ENCODE results near the gene IGF2BP2.
"Not testable (repeated sequence)": the region's sequence is repeated elsewhere in the genome, so short reads cannot be mapped to it uniquely, and the experiment has no call there.

Gene IGF2BP2

DNA sequence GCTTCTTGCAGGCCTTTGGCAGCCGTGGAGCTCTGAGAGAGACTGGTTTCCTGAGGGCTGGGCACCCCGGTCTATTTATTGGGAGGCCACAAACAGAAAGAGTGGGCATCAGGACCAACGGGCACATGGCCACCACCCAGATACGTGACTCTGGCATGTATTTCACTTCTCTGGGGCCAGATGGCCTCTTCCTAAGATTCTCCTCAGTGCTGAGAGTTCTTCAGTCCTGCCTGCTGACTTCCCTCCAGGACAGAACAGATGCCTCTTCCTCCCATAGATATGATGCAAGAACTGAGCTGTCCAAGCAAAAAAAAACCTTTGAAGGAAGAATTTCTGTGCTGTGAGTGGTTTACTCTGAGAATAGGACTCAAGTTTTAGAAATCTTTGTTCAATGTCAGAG lies 107.7 kb downstream of the IGF2BP2 start:
- DNase-seq = no peak
- intact Hi-C loops (cut with DNase I) = no loop called here

DNA sequence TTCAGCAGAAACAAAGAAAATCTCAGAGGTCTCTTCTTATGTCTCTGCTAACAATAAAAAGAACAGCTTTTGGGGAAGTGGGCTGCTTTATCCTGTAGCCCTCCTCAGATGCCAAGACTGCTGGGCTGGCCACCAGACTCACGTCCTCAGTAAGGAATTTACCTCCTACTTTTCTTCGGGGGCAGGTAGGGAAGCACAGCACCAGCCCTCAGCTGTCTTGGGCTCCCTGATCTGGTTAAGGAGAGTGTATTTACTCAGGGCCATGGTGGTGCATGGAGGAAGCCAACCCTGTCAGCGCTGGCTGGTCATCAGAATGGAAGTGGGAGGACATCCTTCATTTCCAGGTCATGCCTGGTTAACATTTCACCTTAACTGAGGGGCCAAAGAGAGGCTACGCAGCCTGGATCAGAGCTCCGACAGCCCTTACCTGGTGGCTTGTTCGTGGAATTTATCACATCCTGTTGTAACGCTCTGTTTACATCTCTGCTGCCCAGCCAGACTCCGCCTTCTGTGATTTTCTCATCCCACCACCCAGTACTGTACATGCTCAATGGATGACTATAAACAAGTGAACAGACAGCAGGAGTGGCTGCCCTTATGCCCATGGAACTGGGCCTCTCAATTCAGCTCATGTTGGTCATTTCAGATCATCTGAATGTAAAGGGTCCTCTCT lies 108.3 kb downstream of the IGF2BP2 start:
- no peak for DNase-seq
- intact Hi-C loops (cut with DNase I) = no loop called here

DNA sequence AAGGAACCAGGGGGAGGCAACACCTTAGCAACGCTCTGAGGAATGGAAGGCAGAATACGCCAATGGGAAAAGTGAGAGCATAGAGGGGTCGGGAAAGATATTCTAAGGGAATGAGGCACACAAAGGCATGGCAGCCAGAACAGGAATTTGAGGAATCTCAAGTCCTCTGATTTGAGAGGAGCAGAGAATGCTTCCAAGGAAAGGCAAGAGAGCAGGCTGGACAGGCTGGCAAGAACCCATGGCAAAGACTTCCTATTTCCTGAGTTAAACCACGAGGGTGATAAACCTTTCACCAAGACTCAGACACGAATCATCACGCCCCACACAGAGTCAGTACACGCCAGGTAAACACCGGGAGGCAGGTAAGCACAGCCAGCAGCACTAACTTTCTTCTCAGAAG lies 109.8 kb downstream of the IGF2BP2 start:
- intact Hi-C loops (cut with DNase I) = no loop called here
- no peak for DNase-seq

DNA sequence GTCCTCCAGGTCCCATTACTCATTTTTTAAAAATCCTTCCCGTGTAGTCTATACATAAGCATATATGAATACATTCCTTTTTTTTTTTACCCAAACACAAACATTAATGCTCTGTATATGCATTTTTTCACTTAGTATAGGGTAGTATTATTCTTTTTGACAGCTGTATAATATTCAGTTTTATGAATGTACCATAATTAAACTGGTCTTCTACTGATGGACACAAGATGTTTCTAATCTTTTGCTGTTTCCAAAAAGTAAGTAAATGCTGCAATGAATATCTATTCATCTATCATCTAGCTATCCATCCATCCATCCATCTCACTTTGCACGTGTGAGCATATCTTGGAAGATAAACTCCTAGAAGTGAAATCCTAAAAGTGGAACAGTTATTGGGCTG lies 110.8 kb downstream of the IGF2BP2 start:
- intact Hi-C loops (cut with DNase I) = no loop called here
- DNase-seq = no peak

DNA sequence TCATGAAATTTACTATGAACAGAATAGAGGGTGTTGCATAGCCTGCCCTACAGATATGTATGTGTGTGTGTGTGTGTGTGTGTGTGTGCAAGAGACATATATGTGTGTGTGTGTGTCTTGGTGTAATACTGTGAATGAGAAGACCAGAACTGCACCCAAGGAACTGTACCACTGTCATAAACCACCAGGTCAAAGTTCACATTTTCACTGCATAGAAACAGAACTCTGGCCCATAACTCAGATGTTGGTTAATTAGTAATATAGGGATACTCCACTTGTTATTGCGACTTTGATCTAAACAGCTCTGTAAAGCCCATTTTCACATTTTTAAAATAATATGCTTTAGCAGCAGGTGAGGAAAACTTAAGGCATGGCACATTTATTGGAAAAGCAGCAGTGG lies 111.8 kb downstream of the IGF2BP2 start:
- intact Hi-C loops (cut with DNase I) = no loop called here
- DNase-seq = no peak

DNA sequence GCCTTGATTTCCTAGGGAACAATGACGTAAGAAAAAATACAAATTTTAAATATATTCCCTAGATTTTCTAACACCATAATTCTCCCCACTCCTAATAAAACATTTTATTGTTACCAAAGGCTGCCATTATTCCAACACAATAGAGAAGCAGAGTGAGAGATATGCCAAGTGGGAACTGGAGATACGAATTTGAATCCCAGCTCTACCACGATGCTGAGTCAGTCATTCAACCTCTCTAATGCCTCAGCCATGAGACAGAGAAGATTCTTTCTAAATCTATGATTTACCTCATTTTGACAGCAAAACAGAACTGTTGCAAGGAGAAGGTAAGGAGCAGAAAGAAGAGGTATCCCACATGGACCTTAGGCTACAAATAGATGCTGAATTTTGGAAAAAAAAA lies 112.5 kb downstream of the IGF2BP2 start:
- DNase-seq = no peak
- intact Hi-C loops (cut with DNase I) = no loop called here

DNA sequence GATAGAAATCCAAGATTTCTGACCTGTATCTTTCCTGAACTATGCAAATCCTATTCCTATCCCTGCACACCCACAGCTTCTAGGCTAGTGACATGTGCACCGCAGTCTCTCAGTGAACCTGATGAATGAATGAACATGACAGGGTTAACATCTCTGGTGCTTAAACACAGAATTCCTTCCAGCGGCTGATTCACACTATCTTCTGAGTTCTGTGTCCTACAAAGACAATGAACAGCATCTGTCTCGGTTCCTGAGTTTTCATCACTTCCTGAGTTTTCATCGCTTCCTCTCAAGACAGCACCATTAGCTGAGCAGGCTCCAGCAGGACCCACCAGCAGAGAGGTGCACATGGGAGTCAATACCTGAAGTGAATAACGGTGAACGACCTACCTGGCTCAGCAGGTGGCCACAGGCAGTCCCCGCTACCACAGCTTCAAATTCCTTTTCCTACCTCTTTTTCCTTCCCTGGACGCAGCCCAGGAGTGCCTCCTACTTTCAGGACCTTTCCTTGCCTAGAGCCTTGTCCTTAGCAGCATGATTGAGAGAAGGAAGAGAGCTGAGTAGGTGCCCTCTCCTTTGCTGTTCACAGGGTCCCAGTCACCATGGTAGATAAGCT lies 113.5 kb downstream of the IGF2BP2 start:
- intact Hi-C loops (cut with DNase I) = no loop called here
- DNase-seq = no peak

DNA sequence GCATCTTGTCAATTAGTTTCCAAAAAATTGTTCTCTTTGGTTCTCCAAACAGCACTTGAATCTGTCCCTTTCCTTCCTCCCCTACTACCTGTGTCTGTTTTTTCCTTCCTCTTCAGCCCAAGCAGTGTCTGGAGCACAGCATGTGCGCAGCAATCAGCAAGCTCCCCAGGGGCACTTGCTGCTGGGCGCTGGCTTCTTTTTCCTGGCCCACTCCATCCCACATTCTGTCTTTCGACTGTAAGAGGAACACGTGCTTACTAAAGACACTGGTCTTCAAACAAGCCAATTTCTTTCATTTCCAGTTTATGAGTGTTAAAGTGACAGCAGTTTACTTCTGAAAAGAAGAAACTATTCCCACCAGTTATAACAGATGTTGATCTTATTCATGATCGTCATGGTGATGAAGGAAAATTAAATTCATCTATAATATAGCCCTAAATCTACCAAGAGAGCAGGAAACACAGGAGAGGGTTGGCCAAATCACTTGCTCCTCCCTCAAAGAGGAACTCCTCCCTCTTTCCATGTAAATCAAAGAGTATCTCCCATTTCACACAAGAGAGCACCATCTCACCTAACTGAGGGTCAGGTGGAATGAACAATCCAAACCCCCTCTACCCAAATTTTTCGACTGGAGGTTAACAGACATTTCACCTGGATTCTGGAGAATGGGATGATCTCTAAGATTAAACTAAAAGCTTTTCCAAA lies 115.4 kb downstream of the IGF2BP2 start:
- intact Hi-C loops (cut with DNase I) = no loop called here
- DNase-seq = no peak

DNA sequence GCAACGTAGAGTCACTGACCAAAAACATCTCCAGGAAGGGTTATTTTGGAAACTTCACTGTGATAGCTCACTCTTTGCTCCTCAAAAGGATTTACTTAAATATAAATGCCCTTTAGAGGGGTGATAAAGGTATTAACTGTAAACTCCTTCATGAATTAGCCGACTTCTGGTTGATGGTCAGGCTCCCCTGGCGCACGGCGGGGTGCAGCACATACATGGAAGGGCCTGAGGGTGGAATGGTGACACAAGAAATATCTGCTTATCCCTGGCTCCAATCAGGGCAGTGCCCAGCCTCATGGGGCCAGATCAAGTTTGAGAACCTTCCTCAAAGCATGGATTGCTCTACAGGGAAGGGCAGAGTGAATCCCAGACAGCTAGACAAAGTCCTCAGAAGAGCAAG lies 116.5 kb downstream of the IGF2BP2 start:
- intact Hi-C loops (cut with DNase I) = no loop called here
- DNase-seq = no peak

DNA sequence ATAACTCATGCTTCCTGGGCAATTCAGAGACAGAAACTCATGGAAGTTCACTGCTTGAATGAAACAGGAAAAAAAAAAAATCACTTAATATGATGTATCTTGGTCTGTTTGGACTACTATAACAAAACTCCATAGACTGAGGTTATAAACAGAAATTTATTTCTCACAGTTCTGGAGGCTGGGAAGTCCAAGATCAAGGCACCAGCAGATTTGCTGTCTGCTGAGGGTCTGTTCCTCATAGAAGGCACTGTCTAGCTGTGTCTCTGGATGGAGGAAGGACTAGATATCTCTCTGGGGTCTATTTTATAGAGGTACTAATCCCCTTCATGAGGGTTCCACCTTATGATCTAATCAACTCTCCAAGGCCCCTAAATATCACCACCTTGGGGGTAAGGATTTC lies 119.3 kb downstream of the IGF2BP2 start:
- DNase-seq = no peak
- intact Hi-C loops (cut with DNase I) = no loop called here

DNA sequence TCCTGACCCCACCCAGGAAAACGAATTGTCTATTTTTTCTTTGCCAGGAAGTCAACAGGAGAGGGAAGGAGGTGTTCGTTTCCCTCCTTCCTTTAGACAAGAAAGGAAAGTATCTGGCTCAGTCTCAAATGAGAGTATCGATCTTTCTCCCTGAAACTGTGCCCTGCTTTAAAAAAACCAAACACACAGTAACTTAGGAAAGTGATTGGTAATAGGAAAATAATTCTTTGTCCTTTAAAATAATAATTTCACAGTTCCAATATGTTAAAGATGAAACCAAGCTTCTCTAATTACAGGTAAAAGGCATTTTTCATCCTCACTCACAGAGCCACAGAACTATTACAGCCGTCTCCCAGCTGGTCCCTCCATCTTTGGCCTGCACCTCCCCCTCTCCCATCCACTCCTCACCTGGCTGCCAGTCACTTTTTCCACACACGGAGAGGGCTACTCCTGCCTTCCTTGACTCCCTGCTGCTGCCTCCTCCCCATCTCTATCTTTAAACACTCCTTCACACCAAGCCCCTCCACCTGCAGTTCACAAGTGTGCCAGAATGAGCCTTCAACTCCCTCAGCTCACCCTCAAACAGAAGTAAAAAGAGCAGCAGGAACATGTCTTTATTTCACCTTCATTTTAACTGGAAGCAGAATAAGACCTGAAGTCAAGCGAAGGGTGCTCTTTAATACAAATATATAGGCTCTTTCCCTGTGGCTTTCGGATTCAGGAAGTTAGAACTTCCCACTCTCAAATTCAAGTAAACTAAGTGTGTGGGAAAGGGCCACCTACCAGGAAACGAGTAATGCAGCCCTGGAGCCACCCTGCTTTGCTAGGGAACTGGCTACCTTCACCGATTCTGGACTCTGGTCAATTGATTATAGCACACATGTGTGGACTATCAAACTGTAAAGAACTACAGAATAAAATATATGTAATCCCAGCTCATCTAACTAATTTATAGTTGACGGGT lies 122.3 kb downstream of the IGF2BP2 start:
- DNase-seq = no peak

DNA sequence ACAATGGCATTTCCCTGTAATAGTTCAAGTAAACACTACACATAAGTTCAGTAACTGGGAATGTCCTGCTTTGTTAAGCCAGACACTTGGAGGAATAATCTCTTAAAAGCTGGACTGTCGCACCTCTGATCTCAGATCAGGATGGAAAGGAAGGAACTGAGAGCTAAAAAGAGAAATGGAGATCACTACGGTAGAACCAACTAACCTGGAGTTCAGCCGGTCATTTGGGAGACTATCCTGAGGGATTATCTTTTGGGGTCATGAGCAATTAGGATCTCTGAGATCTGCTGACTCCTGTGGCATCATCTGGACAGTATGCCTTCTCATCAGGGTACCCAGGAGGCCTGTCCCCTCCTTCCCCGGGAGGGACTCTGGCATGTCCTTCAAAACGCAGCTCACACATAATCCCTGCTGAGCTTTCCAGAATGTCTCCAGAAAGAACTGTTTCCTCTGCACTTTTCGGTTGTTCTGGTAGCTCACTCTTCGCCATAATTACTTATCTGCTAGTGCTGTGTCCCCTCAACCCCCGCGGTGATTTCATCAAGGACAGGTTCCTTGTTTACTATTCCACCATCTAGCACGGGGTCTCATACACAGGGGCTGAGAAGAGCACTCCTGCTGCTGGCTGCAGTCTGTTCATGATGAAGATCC lies 123.1 kb downstream of the IGF2BP2 start:
- DNase-seq = no peak
- intact Hi-C loops (cut with DNase I) = no loop called here

More for the DNA sequence above, 122.3 kb downstream of the IGF2BP2 start:
- intact Hi-C loops (cut with DNase I) = no loop called here

DNA sequence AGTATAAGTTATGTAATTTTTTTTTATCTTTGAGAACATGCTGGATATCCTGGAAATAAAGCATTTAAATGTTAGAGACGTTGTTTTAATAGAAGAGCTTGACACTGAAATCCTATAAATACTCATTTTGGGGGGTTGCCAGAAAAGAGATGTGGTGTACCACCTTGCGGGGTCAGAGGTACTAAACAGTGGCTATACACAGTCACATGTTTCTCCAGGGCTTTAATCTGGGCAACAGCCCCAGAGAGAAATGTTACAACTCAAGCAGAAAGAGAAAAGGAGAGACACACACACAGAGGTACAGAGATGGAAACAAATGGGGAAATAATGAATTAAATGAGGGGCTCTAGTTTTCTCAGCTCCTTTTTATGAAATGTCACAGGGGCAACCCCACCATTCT lies 124.9 kb downstream of the IGF2BP2 start:
- intact Hi-C loops (cut with DNase I) = no loop called here
- no peak for DNase-seq

DNA sequence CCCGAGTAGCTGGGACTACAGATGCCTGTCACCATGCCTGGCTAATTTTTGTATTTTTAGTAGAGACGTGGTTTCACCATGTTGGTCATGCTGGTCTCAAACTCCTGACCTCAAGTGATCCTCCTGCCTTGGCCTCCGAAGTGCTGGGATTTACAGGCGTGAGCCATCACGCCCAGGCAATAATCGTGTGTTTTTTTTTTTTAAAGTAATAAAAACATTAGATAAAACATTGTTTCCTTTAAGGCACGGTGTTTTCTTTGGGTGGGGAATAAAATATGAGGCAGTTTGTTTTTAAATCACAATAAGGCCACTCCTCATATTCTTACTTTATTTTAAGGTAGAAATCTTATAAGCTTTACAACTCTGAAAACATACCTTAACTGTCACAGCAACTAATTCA lies 127.6 kb downstream of the IGF2BP2 start:
- intact Hi-C loops (cut with DNase I) = not testable (repeated sequence)

DNA sequence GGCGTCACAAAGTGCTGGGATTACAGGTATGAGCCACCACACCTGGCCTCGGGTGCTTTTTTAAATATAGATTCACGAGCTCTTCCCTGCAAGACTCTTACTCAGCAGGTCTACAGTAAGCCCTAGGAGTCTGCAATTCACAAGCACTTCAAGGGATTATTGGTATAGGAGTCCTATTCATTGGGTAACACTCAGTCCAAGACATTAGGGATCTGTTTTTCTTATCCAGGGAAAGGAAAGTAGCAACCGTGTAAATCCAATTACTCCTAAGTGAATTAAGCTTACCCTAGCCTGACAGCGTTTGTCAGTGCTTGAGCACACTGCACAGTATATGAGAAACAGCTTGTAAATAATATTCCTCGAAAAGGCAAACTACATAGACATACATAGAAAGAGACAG lies 128.8 kb downstream of the IGF2BP2 start:
- intact Hi-C loops (cut with DNase I) = no loop called here
- DNase-seq = no peak

More for the DNA sequence above, 127.6 kb downstream of the IGF2BP2 start:
- not testable (repeated sequence) for DNase-seq

DNA sequence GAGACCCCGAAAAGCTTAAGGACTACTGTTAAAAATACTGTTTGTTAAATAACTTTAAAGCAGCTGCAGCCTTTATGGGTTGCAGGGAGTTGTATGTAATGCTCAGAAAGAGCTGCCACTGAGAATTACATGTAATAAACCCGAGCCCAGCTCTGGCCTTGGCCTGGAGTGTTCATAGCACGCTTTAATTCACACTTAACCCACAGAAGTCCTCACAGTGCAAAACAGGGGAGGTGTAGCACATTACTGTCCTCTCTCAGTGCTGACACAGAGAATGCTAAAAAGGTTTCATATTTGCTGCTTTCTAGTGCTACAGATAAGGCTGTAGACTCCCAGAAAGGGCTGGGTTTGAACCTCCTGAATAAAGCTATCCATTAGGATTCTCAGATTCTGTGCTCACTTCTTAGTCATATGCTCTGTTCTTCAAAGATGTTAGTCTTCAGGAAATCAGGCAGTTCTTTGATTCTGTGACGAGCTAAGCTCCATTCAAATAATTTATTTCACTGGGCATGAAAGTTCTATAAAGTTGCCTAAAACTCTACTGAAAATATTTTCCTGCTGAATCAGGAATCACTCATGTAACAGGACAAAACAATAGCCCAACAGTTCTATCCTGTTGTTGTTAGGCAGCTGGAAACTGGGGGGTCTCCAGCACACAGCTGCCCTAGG lies 130.7 kb downstream of the IGF2BP2 start:
- intact Hi-C loops (cut with DNase I) = no loop called here
- DNase-seq = no peak

DNA sequence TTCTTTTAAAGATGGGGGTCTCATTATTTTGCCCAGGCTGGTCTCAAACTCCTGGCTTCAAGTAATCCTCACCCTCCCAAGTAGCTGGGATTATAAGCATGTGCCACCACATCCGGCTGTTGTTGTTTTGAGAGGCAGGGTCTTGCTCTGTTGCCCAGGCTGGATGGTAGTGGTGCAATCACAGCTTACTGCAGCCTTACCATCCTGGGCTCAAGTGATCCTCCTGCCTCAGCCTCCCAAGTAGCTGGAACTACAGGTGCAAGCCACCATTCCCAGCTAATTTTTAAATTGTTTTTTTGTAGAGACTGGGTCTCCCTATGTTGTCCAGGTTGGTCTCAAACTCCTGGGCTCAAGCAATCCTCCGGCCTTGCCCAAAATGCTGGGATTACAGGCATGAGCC lies 133.2 kb downstream of the IGF2BP2 start:
- DNase-seq = no peak
- intact Hi-C loops (cut with DNase I) = no loop called here

DNA sequence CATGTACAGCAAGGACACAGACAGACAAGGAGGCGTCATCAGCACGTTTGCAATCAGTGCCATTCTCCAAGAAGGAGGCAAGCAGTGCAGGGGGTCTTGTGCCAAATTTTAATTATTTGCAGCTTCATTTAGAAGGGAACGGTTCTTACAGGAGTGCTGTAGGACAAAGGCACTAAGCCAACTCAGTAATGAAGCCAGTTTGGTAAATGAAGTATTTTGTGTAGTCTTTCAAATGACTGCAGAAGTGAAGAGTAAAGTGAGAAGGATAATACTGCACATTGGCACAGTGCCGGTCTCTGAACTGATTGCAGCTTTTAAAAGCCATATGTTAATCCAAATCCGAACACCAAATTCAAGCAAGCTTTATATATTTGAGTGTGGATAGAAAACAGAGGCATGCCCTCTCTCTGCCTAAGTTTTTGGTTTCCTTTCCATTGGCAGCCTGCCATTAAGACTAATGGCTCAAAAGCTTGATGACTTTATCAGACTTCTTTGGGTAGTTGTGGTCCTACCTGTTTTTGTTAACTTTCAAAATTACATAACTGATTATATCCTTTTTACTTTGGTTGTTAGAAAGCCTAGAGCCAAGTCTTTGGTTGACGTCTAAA lies 137.5 kb downstream of the IGF2BP2 start:
- DNase-seq = no peak
- intact Hi-C loops (cut with DNase I) = no loop called here

DNA sequence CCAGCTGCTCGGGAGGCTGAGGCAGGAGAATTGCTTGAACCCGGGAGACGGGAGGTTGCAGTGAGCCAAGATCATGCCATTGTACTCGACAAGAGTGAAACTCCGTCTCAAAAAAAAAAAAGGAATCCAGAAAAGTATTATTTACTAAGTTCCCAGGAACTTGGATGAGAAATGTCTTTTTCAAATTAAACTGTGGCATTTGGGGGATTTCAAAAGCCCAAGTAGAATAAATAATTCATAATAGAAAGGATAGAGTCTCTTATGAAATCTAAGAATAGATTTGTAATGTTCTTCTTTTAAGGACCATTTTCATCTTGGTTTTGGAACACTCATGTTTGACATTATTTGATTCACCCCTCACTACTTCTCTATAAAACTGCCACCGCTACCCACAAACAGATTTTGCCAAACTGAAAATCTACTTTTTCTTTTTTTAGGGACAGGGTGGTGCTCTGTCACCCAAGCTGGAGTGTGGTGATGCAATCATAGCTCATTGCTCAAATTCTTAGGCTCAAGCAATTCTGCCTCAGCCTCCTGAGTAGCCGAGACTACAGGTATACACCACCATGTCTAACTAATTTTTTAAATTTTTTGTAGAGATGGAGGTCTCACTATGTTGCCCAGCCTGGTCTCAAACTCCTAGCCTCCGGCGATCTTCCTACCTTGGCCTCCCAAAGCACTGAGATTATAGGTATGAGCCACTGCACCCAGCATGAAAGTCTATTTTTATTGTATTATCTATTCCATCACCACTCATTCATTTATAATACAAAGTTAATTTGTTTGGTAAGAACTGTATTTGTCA lies 139.4 kb downstream of the IGF2BP2 start:
- no peak for DNase-seq
- intact Hi-C loops (cut with DNase I) = no loop called here
